ENCODE measurements around the gene SLITRK4. TPM values are rescaled to one million over a fixed set of nuclear protein-coding genes. Genes with fewer than 3 reads are reported as not detected.

Gene SLITRK4
- total RNA-seq, 1 donor from 2014 or later, result 3.7 TPM

DNA sequence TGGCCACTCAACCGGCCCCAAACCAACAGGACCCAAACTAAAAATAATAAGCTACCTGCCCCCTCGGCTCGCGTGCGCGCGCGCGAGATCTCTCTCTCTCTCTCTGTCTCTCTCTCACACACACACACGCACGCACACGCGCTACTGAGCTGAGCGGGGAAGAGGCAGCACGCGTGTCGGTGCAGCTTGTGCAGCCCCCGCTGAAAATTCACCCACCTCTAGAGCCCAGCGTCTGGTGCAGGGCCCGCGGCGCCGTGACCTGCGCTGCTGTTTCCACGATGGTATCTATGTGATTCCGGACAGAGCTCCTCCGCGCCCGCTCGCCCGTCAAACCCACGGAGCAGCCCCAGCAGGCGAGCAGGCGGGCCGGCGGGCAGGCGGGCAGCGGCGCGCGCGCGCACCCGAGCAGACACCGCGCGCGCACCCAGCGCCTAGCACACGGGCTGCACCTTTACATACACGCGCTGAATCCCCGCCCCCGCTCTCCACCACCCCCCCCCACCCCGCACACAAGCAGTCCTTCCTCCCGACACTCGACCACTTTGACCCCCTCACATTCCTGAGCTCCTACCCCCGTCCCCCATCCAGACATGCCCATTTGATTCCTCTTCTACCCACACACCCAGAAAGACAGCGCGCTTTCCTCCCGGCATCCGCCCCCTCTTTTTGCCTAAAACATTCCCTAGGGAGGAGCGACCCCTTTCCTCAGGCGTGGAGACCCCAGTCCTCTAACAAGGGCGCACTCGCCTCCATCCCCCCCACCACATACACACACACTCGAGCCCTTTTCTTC lies 1.0 kb downstream of the SLITRK4 start:
- no peaks in the 10 kb centered on the region for H3K36me3 Mint-ChIP-seq
- DNase-seq (ENCODE audit: extremely low spot score, unreplicated experiment), result no peak
- H3K4me1 Mint-ChIP-seq (ENCODE audit: unreplicated experiment), result no peaks in the 10 kb centered on the region
- peaks cover 46% of the 10 kb centered on the region for H3K27me3 Mint-ChIP-seq
- H3K4me3 Mint-ChIP-seq, result peak overlapping the region; percentile 93
- H3K27ac Mint-ChIP-seq, result no peak overlapping the region
- TF ChIP-seq, protein P1, sequence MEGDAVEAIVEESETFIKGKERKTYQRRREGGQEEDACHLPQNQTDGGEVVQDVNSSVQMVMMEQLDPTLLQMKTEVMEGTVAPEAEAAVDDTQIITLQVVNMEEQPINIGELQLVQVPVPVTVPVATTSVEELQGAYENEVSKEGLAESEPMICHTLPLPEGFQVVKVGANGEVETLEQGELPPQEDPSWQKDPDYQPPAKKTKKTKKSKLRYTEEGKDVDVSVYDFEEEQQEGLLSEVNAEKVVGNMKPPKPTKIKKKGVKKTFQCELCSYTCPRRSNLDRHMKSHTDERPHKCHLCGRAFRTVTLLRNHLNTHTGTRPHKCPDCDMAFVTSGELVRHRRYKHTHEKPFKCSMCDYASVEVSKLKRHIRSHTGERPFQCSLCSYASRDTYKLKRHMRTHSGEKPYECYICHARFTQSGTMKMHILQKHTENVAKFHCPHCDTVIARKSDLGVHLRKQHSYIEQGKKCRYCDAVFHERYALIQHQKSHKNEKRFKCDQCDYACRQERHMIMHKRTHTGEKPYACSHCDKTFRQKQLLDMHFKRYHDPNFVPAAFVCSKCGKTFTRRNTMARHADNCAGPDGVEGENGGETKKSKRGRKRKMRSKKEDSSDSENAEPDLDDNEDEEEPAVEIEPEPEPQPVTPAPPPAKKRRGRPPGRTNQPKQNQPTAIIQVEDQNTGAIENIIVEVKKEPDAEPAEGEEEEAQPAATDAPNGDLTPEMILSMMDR (conservative IDR thresholded peaks at IDR 0.05), result no peak
- H3K9me3 Mint-ChIP-seq, result no peaks in the 10 kb centered on the region

DNA sequence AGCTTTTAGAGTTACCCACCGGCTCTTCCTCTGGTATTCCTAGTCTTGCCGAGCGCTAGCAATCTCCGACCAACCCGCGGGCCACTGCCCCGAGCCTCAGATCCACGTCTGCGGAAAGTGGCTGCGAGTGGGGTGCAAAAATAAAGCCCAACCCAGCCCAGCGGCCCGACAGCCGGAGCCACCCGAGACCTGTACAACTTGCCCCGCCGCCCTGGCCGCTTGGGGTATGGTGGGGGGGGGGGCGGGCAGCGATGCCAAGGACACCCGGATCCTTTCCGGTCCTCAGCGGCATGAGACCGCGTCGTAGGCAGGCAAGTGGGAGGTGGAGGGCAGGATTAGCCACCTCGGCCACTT lies 1.6 kb downstream of the SLITRK4 start:
- DNase-seq (ENCODE audit: extremely low spot score, unreplicated experiment), result no peak
- H3K9me3 Mint-ChIP-seq, result no peaks in the 10 kb centered on the region
- peaks cover 46% of the 10 kb centered on the region for H3K27me3 Mint-ChIP-seq
- H3K4me1 Mint-ChIP-seq (ENCODE audit: unreplicated experiment), result no peaks in the 10 kb centered on the region
- H3K4me3 Mint-ChIP-seq, result peak overlapping the region; percentile 93
- H3K27ac Mint-ChIP-seq, result no peak overlapping the region
- H3K36me3 Mint-ChIP-seq, result no peaks in the 10 kb centered on the region
- TF ChIP-seq, protein P1 (conservative IDR thresholded peaks at IDR 0.05), result no peak

- Mint-ChIP-seq H3K9me3 (peaks cover 2% of the 10 kb centered on the region), H3K4me1 (ENCODE audit: unreplicated experiment) (no peaks in the 10 kb centered on the region), H3K4me3 (peak overlapping the region; percentile 81), H3K27ac (no peak overlapping the region), H3K27me3 (peaks cover 46% of the 10 kb centered on the region), H3K36me3 (no peaks in the 10 kb centered on the region)
- TF ChIP-seq, protein P1 (conservative IDR thresholded peaks at IDR 0.05), result no peak
- no peak for DNase-seq (ENCODE audit: extremely low spot score, unreplicated experiment)
Observed at GRCh38 chrX:143633461-143634308, 2.2 kb downstream of the SLITRK4 start.

- Mint-ChIP-seq H3K4me1 (ENCODE audit: unreplicated experiment) (no peaks in the 10 kb centered on the region), H3K27ac (no peak overlapping the region), H3K4me3 (peak overlapping the region; percentile 79), H3K36me3 (no peaks in the 10 kb centered on the region), H3K27me3 (peaks cover 46% of the 10 kb centered on the region), H3K9me3 (peaks cover 5% of the 10 kb centered on the region)
- DNase-seq (ENCODE audit: extremely low spot score, unreplicated experiment), result no peak
- TF ChIP-seq, protein P1 (conservative IDR thresholded peaks at IDR 0.05), result no peak
Observed at GRCh38 chrX:143632625-143633410, 3.1 kb downstream of the SLITRK4 start.

DNA sequence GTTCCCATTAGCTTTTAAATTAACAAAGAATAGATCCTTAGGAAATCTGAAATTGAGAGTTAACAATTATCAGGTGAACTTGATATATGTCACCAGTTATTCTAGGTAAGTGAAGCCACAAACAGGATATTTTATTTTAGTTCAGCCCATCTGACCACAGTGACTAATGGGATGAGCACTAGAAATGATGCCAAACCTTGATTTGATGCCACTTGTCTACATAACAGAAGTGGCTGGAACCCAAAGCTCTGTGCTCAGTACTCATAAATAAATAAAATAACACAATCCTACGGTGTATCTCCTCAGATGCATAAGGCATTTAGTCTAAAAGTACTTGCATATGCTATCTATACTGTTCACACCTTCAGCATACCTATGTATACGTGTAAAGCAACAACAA lies 12.2 kb downstream of the SLITRK4 start:
- H3K36me3 Mint-ChIP-seq, result no peaks in the 10 kb centered on the region
- H3K9me3 Mint-ChIP-seq, result peaks cover 2% of the 10 kb centered on the region
- no peaks in the 10 kb centered on the region for H3K4me1 Mint-ChIP-seq (ENCODE audit: unreplicated experiment)

More for the DNA sequence above, 12.2 kb downstream of the SLITRK4 start:
- H3K4me3 Mint-ChIP-seq, result no peak overlapping the region
- TF ChIP-seq, protein P1 (conservative IDR thresholded peaks at IDR 0.05), result no peak
- no peaks in the 10 kb centered on the region for H3K27me3 Mint-ChIP-seq
- DNase-seq (ENCODE audit: extremely low spot score, unreplicated experiment), result no peak
- H3K27ac Mint-ChIP-seq, result no peak overlapping the region

Data from type B pancreatic cell (in vitro differentiated cells).